GM20431 (cell line): ENCODE data around the gene UPK3A.
"Not testable (repeated sequence)": the region's sequence is repeated elsewhere in the genome, so short reads cannot be mapped to it uniquely, and the experiment has no call there.

Experiments
- in situ Hi-C: fragments of 300-500 bp; cut with MseI, MboI; formaldehyde crosslinking; loops from one replicate; pipeline ENCODE4 v1.15.0; 2020; ENCODE audit warnings: low sequenced_read_pairs; ENCODE audit not compliant: unreplicated experiment

The UPK3A gene

GRCh38 chr22:45322873-45323525 is 38.2 kb downstream of the UPK3A start:
- in situ Hi-C loops, result no loop called here

GRCh38 chr22:45323695-45324094 is 38.9 kb downstream of the UPK3A start:
- in situ Hi-C loops, result no loop called here

DNA sequence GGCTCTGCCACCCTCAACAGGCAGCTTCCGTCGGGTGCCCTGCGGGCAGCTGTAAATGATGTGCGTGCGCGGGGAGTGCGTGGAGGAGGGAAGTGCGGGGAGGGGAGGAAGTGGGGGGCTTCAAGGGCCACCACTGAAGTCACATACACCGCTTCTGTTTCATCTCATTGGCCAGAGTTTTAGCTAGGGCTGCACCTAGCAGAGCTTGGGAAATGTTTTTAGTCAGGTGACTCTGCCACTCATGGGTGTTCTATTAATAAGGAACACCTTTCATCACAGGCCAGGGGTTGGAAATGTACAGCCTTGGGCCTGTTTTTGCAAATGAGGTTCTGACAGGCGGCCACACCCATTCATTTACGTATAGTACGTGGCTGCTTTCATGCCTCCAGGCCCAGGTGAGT is 39.6 kb downstream of the UPK3A start:
- in situ Hi-C loops, result no loop called here

DNA sequence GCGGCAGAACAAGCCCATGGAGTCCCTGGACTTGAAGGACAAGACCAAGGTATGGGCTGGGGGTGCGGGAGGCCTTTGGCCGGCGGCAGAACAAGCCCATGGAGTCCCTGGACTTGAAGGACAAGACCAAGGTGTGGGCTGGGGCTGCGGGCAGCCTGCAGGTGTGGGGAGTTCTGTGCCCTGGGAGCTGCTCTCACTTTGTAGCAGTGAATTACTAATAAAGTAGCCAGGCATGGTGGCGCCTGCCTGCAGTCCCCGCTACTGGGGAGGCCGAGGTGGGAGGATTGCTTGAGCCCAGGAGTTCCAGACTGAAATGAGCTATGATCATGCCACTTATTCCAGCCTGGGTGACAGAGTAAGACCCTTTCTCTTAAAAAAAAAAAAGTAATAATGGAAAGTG is 43.5 kb downstream of the UPK3A start:
- in situ Hi-C loops, result not testable (repeated sequence)

- in situ Hi-C loops, result no loop called here
These were observed 44.2 kb downstream of the UPK3A start for GRCh38 chr22:45328822-45329529.

GRCh38 chr22:45329530-45329936 is 44.8 kb downstream of the UPK3A start:
- in situ Hi-C loops, result no loop called here

DNA sequence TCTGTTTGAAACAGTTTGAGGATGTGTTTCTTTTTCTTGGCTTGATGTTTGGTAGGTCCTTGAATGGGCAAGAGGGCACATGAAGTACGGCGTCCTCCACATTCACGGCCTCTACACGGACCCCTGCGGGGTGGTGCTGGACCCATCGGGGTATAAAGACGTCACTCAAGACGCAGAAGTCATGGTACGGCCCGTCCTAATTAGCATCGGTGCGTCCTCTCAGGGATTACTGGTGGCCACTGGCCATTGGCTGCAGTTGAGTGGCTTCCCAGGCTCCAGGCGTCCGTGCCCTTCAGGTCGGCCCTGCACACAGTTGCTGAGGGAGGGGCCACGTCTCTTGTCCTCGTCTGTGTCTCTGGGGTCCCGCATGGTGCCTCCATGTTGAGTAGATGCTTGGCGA is 45.8 kb downstream of the UPK3A start:
- in situ Hi-C loops, result no loop called here

GRCh38 chr22:45331486-45331885 is 46.7 kb downstream of the UPK3A start:
- in situ Hi-C loops, result no loop called here

DNA sequence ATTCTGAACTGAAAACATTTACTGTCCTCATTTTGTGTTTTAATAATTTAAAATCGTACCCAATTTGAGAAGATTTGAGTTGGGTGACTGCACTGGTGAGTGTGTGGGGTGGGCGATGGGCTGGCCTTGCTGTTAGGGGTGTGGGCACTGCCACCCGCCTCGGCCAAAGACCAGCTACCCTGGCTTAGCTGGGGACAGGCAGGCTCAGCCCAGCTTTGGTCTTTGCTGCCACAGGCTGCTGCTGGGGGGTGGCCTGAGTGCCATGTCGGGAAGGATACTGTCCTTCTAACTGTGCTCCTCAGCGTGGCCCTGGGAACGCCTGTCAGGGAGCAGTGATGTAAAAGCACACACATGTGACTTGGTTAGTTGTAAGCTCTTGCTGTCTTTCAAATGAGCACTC is 47.3 kb downstream of the UPK3A start:
- in situ Hi-C loops, result no loop called here

DNA sequence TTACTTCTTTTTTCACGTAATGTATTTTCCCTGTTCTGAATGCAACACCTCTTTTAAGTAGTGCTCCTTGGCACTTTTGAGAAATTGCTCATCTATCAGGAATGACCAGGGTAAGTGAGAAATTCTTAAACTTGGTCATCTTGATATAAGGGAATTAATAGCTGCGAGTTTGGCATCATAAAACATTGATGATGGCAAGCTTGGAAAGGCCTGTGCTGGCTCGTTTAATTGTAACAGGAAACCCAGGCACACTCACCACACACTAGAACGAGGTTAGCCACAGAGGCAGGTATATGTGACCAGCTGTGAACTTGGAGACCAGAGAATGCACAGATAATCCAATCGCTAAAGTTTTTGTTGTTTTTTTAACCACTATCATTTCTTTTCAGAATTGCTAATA is 49.3 kb downstream of the UPK3A start:
- in situ Hi-C loops, result no loop called here

DNA sequence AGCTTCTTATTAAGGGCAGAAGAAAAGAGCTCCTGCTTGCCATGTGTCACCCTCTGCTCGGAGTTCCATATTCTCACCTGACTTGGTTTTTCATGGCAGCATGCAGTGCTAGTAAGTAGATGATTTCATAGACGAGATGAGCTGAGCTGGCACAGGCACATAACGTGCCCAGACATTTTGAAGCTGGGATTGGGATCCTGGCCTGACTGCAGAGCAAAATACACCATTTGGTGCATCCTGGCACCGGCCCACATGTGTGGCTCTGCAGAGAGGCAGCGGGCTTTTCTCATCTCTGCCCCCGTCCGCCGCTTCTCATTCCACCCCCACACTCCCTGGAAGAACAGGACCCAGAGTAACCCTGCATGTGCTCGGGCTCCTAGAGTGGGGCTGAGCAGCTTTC is 49.8 kb downstream of the UPK3A start:
- in situ Hi-C loops, result no loop called here

DNA sequence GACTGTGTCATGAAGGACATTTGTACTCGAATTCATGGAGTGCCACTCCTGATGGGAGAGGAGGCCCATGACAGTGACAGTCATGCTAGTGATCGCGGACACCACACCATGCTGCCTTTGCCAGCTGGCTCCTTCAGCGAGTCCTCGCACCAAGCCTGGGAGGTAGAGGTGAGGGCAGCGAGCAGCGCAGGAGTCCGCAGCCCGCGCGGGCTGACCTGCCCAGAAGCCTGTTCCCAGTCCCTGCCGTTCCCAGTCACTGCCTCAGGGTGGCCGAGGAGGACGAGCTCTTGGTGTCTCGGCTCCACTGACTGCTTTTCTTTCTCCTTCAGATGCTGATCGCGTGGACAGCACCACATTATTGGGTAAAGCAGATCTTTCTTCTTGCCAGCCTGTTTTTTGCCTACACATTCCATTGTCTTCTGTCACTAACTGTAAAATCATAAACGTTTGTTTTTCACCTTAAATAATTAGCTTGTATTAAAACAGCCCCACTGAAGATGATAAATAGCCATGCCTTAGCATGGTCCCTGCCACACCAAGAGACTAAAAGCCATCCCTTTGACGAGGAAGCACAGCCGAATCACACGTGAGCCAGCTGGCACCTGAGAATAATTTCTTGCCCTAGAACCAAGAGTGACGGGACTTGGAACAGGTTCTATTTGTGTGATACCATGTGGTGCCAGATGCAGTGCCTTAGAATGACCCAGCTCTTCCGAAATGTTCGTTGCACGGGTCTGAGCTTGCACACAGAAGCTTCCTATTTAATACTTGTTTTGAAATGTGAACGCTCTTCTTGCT is 50.5 kb downstream of the UPK3A start:
- in situ Hi-C loops, result no loop called here

DNA sequence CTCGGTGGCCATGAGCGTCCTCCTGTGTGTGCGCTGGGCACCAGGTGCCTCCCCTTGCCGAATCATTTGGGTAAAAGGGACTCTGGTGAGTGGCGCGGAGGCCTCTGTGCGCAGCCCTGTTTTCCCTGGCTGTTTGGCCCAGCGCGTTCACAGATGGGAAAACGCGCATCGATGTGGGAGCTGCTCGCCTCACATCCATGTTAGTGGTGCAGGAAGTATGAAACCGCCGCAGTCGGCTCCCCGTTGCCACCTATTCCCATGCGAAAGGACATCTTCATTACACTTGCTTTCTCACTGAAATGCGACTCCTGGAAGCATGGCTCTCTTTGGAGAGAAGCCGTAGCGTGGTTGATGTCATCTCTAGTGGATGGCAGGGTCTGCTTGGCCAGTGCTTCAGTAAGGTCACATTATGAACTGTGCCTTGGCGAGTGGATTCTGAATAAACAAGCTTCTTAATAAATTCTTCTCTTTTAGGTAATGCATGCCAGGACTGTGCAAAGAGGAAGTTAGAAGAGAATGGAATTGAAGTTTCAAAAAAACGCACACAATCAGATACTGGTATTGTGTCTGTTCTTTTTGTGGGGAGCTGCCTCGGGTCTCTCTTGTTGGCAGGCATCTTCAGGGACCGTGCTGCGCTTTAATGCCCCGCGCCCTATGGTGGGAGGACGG is 51.2 kb downstream of the UPK3A start:
- in situ Hi-C loops, result no loop called here

GRCh38 chr22:45336971-45337431 is 52.3 kb downstream of the UPK3A start:
- in situ Hi-C loops, result no loop called here

- in situ Hi-C loops, result no loop called here
These were observed 52.8 kb downstream of the UPK3A start for GRCh38 chr22:45337536-45337935.

- in situ Hi-C loops, result no loop called here
These were observed 54.0 kb downstream of the UPK3A start for GRCh38 chr22:45338795-45339194.

DNA sequence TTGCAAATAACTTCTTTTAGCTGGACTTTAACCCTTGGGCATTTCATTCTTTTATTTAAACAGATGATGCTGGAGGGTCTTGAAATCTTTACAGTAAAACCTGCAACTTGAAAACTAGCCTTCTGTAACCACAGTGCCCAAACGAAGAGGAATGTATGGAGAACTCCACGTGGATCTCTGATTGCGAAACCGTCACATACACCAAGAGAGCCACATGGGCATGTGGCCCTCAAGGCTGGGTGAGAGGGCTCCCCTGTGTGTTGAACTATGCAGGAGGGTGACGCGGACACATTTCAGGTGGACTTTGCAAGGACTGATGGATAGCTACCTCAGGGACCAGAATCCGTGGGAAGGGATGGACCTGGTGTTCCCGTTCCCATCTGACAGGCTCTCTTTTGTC is 55.6 kb downstream of the UPK3A start:
- in situ Hi-C loops, result no loop called here

DNA sequence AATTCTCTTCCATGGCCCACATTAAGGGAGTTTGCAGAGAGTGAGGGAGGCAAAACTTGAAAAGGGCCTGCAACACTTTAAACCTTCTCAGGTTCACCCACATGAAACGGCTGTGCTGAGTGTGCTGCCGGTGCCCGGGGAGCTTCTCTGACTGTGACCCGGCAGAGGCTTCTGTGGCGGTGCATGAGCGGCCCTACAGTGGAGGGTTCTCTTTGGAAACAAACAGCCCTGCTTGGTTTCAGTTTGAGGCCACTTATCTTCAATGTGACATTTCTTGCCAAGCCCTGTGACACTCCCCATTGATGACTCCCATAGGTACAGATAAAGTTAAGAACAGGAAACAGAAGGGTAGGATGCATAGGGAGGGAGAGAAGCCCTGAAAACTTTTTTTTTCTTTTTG is 56.7 kb downstream of the UPK3A start:
- in situ Hi-C loops, result no loop called here

DNA sequence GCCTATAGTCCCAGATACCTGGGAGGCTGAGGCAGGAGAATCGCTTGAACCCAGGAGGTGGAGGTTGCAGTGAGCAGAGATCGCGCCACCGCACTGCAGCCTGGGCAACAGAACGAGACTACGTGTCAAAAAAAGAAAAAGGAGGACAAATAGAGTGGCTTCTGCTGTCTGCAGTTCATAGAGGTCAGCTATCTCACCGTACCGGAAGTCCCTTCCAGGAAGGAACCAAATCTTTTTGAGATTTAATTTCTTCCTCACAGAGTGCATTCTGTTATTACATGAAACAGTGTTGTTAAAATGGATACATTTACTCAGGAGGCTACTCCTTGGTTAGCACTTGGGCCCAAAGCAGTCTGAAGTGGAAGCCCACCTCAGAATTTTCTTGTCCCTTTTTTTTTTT is 58.4 kb downstream of the UPK3A start:
- in situ Hi-C loops, result no loop called here

DNA sequence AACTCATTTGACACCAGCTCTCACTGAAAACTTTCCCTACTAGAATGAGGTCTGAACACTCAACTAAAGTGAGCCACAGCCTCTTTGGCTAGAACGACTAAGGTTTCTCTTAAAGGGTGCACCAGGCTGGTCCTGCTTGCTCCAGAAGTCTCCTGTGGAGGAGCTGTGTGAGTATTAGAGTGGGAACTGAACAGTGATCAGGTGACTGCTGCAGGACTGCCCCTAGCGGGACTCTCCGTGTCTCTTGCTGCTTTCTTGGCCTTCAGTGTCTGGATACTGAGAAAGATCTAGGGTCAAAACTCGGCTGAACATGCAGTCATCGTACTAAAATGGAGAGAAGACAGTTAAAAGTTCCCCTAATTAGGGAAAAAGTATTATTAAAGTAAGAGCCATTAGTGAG is 59.6 kb downstream of the UPK3A start:
- in situ Hi-C loops, result no loop called here
